ENCODE data around the gene NUDT19.
A peak's percentile ranks its signal among the peaks of the same experiment; 100 is the strongest.

Gene NUDT19

DNA sequence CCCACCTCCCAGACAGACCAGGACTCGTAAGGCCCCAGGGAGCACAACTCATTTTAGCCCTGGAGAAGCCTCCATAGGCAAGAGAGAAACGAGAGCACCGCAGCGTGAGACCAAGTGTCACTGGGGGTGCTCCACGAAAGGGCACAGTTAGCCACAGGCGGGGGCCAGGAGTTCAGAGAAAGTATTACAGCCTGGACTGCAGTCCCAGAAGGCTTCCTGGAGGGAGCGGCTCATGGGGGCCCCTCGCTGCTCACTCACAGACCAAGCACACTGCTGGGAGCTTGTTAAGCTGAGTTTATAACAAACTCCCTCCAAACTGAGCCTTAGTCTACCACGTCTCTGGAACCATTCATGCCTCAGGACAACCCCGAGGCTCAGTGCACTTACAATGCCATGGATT, 33.1 kb upstream of the NUDT19 start:
- H3K36me3 ChIP-seq (ENCODE audit: insufficient read depth, low read length) = peaks cover 16% of the 10 kb centered on the region
- no peaks in the 10 kb centered on the region for H3K4me1 ChIP-seq (ENCODE audit: insufficient read depth, low read length)
- no peaks in the 10 kb centered on the region for H3K9me3 ChIP-seq (ENCODE audit: low read length)
- no peak overlapping the region for H3K27ac ChIP-seq (ENCODE audit: low read depth, low read length)
- H3K4me3 ChIP-seq (ENCODE audit: low read depth in 1 of 2, low read length in 2 of 2) = no peak overlapping the region
- H3K27me3 ChIP-seq (ENCODE audit: control insufficient read depth in 1 of 2, insufficient read depth in 2 of 2, low read length in 2 of 2) = no peaks in the 10 kb centered on the region
- H3K9ac ChIP-seq (ENCODE audit: low read length) = no peak overlapping the region

- Histone ChIP-seq H3K9me3 (ENCODE audit: low read length) (no peaks in the 10 kb centered on the region), H3K4me3 (ENCODE audit: low read depth in 1 of 2, low read length in 2 of 2) (no peak overlapping the region), H3K36me3 (ENCODE audit: insufficient read depth, low read length) (peaks cover 8% of the 10 kb centered on the region), H3K27ac (ENCODE audit: low read depth, low read length) (no peak overlapping the region), H3K4me1 (ENCODE audit: insufficient read depth, low read length) (no peaks in the 10 kb centered on the region), H3K27me3 (ENCODE audit: control insufficient read depth in 1 of 2, insufficient read depth in 2 of 2, low read length in 2 of 2) (no peaks in the 10 kb centered on the region), H3K9ac (ENCODE audit: low read length) (no peak overlapping the region)
Measured at GRCh38 chr19:32661318-32661717, 30.3 kb upstream of the NUDT19 start.

DNA sequence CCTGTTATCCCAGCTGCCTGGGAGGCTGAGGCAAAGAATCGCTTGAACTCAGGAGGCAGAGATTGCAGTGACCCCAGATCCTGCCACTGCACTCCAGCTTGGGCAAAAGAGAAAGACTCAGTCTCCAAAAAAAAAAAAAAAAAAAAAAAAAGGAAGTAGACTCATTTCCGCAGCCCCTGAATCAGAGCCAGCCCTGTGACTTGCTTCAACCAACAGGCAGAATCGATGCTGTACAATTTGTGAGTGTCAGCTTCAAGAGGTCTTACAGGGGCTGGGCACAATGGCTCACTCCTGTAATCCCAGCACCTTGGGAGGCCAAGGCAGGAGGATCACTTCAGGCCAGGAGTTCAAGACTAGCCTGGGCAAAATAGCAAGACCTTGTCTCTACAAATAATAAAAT, 29.4 kb upstream of the NUDT19 start:
- Histone ChIP-seq H3K4me1 (ENCODE audit: insufficient read depth, low read length) (no peaks in the 10 kb centered on the region), H3K4me3 (ENCODE audit: low read depth in 1 of 2, low read length in 2 of 2) (no peak overlapping the region), H3K27ac (ENCODE audit: low read depth, low read length) (no peak overlapping the region), H3K9ac (ENCODE audit: low read length) (no peak overlapping the region), H3K9me3 (ENCODE audit: low read length) (no peaks in the 10 kb centered on the region), H3K27me3 (ENCODE audit: control insufficient read depth in 1 of 2, insufficient read depth in 2 of 2, low read length in 2 of 2) (no peaks in the 10 kb centered on the region), H3K36me3 (ENCODE audit: insufficient read depth, low read length) (peaks cover 12% of the 10 kb centered on the region)

DNA sequence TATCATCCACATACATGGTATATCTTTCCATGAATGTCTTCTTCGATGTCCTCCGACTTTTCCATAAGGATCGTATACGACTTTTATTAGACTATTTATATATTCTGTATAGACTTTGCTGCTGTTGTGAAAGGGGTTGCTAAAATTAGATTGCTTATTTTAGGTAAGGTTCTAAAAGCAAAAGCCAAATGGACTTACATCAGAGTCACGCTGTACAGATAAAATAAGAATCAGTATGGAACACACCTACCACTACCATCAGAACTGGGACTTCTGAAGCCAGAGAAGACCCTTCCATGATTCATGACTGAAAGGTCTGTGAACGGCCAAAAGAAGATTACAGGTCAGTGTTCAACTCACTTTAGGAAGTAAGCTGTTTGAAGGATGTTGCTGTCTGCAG, 25.5 kb upstream of the NUDT19 start:
- peaks cover 4% of the 10 kb centered on the region for H3K36me3 ChIP-seq (ENCODE audit: insufficient read depth, low read length)
- no peak overlapping the region for H3K4me3 ChIP-seq (ENCODE audit: low read depth in 1 of 2, low read length in 2 of 2)
- H3K27ac ChIP-seq (ENCODE audit: low read depth, low read length) = no peak overlapping the region
- H3K4me1 ChIP-seq (ENCODE audit: insufficient read depth, low read length) = no peaks in the 10 kb centered on the region
- H3K9ac ChIP-seq (ENCODE audit: low read length) = no peak overlapping the region
- no peaks in the 10 kb centered on the region for H3K27me3 ChIP-seq (ENCODE audit: control insufficient read depth in 1 of 2, insufficient read depth in 2 of 2, low read length in 2 of 2)
- H3K9me3 ChIP-seq (ENCODE audit: low read length) = no peaks in the 10 kb centered on the region

DNA sequence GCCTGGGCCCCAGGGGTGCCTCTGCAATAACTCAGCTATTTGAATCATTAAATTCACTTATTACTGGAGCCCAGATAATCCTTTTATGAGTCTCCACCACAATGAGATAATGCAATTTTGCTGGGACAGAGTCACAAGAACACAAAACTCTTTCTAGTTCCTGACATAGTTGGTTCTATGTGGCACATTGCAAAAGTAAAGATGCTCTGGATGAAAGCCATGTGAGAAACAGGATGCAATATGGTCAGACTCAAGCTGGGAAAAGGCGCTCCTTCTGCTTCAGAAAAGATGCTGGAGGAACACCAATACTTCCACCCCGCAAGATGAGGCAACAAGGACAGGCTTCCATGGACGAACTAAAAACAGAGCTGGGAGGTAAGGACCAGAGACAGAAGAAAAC, 22.3 kb upstream of the NUDT19 start:
- no peak overlapping the region for H3K4me3 ChIP-seq (ENCODE audit: low read depth in 1 of 2, low read length in 2 of 2)
- H3K36me3 ChIP-seq (ENCODE audit: insufficient read depth, low read length) = peaks cover 4% of the 10 kb centered on the region
- no peaks in the 10 kb centered on the region for H3K27me3 ChIP-seq (ENCODE audit: control insufficient read depth in 1 of 2, insufficient read depth in 2 of 2, low read length in 2 of 2)
- peaks cover 14% of the 10 kb centered on the region for H3K4me1 ChIP-seq (ENCODE audit: insufficient read depth, low read length)
- no peaks in the 10 kb centered on the region for H3K9me3 ChIP-seq (ENCODE audit: low read length)
- H3K27ac ChIP-seq (ENCODE audit: low read depth, low read length) = no peak overlapping the region
- H3K9ac ChIP-seq (ENCODE audit: low read length) = no peak overlapping the region

DNA sequence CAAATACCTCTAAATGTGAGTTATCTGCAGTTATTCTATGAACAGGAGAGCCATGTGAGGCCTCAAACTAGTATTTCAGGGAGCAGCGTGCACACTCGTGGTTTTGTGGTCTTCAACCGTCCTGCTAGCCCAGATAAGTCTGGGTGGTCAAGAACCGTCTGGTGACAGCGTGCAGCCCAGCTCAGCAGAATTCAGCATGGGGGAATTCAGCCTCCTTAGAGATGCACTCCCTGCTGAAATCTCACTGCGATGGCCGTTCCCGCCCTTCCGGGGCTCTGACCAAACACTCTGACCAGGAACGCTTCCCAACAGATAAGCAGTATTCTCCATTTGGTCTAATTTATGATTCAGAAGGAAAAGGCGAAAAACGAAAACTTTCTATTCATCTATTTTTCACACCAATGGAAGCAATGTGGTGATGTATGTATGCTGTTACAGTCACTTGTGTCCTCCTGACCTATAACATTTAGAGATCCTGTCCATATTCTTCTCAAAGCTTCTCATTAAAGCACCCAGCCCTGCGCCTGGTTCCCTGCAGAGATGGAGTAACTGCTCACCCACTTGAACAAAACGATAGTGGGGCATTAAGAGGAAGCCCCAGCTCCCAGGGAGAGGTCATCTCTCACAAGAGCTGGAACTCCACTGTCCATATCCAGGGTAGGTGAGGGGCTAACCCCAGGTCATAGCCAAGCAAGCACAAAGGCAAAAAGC, 19.6 kb upstream of the NUDT19 start:
- peaks cover under 1% of the 10 kb centered on the region for H3K36me3 ChIP-seq (ENCODE audit: insufficient read depth, low read length)
- no peaks in the 10 kb centered on the region for H3K9me3 ChIP-seq (ENCODE audit: low read length)
- peaks cover 0 to 13% of the 10 kb centered on the region in 2 donors for H3K27me3 ChIP-seq (ENCODE audit: control insufficient read depth in 1 of 2, insufficient read depth in 2 of 2, low read length in 2 of 2)
- H3K4me3 ChIP-seq (ENCODE audit: low read depth in 1 of 2, low read length in 2 of 2) = no peak overlapping the region
- H3K27ac ChIP-seq (ENCODE audit: low read depth, low read length) = no peak overlapping the region
- H3K9ac ChIP-seq (ENCODE audit: low read length) = no peak overlapping the region
- H3K4me1 ChIP-seq (ENCODE audit: insufficient read depth, low read length) = peaks cover 14% of the 10 kb centered on the region

GRCh38 chr19:32672841-32673240, 18.8 kb upstream of the NUDT19 start:
- Histone ChIP-seq H3K4me1 (ENCODE audit: insufficient read depth, low read length) (peaks cover 14% of the 10 kb centered on the region), H3K27ac (ENCODE audit: low read depth, low read length) (no peak overlapping the region), H3K36me3 (ENCODE audit: insufficient read depth, low read length) (no peaks in the 10 kb centered on the region), H3K9me3 (ENCODE audit: low read length) (no peaks in the 10 kb centered on the region), H3K4me3 (ENCODE audit: low read depth in 1 of 2, low read length in 2 of 2) (no peak overlapping the region), H3K9ac (ENCODE audit: low read length) (no peak overlapping the region), H3K27me3 (ENCODE audit: control insufficient read depth in 1 of 2, insufficient read depth in 2 of 2, low read length in 2 of 2) (peaks cover 0 to 13% of the 10 kb centered on the region in 2 donors)

DNA sequence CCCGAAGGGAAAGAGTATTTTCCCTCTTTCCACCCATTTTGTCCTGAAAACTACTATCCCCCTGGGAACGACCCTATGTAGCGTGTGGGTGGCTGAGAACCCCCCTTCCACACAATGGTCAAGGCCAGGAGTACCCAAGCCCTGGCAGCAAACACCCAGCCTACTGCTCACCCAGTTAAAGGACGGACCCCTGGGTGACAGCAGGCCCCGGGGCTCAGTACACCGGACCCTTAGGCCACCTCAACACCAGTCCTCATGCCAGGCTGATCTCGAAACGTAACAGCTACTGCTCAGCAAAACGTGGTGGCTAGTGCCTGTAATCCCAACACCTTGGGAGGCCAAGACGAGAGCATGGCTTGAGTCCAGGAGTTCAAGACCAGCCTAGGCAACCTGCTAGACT, 18.0 kb upstream of the NUDT19 start:
- H3K36me3 ChIP-seq (ENCODE audit: insufficient read depth, low read length) = no peaks in the 10 kb centered on the region

GRCh38 chr19:32674153-32674930, 17.3 kb upstream of the NUDT19 start:
- peaks cover 0 to 13% of the 10 kb centered on the region in 2 donors for H3K27me3 ChIP-seq (ENCODE audit: control insufficient read depth in 1 of 2, insufficient read depth in 2 of 2, low read length in 2 of 2)
- H3K36me3 ChIP-seq (ENCODE audit: insufficient read depth, low read length) = no peaks in the 10 kb centered on the region
- H3K27ac ChIP-seq (ENCODE audit: low read depth, low read length) = peak overlapping the region; percentile 93
- peaks cover 14% of the 10 kb centered on the region for H3K4me1 ChIP-seq (ENCODE audit: insufficient read depth, low read length)
- peak overlapping the region; percentile 21 for H3K9ac ChIP-seq (ENCODE audit: low read length)
- H3K4me3 ChIP-seq (ENCODE audit: low read depth in 1 of 2, low read length in 2 of 2) = peak overlapping the region; percentile 80 to 90
- no peaks in the 10 kb centered on the region for H3K9me3 ChIP-seq (ENCODE audit: low read length)

More for the DNA sequence above, 18.0 kb upstream of the NUDT19 start:
- no peak overlapping the region for H3K27ac ChIP-seq (ENCODE audit: low read depth, low read length)
- H3K4me3 ChIP-seq (ENCODE audit: low read depth in 1 of 2, low read length in 2 of 2) = peak overlapping the region in 1 of 2 donors; percentile 80
- no peak overlapping the region for H3K9ac ChIP-seq (ENCODE audit: low read length)
- H3K27me3 ChIP-seq (ENCODE audit: control insufficient read depth in 1 of 2, insufficient read depth in 2 of 2, low read length in 2 of 2) = peaks cover 0 to 13% of the 10 kb centered on the region in 2 donors
- peaks cover 14% of the 10 kb centered on the region for H3K4me1 ChIP-seq (ENCODE audit: insufficient read depth, low read length)
- no peaks in the 10 kb centered on the region for H3K9me3 ChIP-seq (ENCODE audit: low read length)

GRCh38 chr19:32674931-32675719, 16.5 kb upstream of the NUDT19 start, which contains the start of gene ANKRD27:
TSS of gene ANKRD27 (minus strand) at chr19:32675180. CDS start at chr19:32659015, 16,165 bp downstream.
- H3K9me3 ChIP-seq (ENCODE audit: low read length) = no peaks in the 10 kb centered on the region
- H3K36me3 ChIP-seq (ENCODE audit: insufficient read depth, low read length) = no peaks in the 10 kb centered on the region
- H3K27ac ChIP-seq (ENCODE audit: low read depth, low read length) = peak within 1 kb of the TSS; percentile 93
- peaks cover 0 to 13% of the 10 kb centered on the region in 2 donors for H3K27me3 ChIP-seq (ENCODE audit: control insufficient read depth in 1 of 2, insufficient read depth in 2 of 2, low read length in 2 of 2)
- peaks cover 14% of the 10 kb centered on the region for H3K4me1 ChIP-seq (ENCODE audit: insufficient read depth, low read length)
- H3K4me3 ChIP-seq (ENCODE audit: low read depth in 1 of 2, low read length in 2 of 2) = peak within 1 kb of the TSS; percentile 80 to 90
- H3K9ac ChIP-seq (ENCODE audit: low read length) = peak within 1 kb of the TSS; percentile 21

DNA sequence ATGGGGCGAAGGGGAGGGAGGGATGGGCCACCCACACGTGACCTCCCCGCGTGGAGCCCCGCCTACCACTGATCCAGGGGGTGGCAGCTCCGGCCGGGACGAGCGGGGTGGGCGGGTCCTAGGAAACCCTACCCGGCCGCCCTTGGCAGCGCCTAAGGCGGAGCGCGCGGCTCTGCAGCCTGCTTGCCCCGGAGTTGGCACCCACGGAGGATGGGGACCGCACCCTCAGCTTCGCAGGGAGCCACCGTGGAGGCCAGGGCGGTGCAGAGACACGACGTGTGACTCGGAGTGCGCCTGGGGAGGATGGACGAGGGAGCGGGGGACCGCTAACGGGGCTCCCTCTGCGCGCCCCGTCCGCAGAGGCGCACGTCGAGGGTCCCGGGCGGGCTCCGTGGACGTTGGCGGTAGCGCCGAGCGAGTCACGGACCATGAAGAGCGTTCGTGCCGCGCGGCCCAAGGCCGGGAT, 15.9 kb upstream of the NUDT19 start, which contains the start of gene RGS9BP:
RGS9BP (plus strand) TSS at position 129 of the 466 bp plus-strand sequence. CDS start 416 bp downstream, outside the sequence.
- Histone ChIP-seq H3K9ac (ENCODE audit: low read length) (peak within 1 kb of the TSS; percentile 21), H3K4me3 (ENCODE audit: low read depth in 1 of 2, low read length in 2 of 2) (peak within 1 kb of the TSS; percentile 80 to 90), H3K27ac (ENCODE audit: low read depth, low read length) (peak within 1 kb of the TSS; percentile 93), H3K36me3 (ENCODE audit: insufficient read depth, low read length) (no peaks in the 10 kb centered on the region), H3K9me3 (ENCODE audit: low read length) (no peaks in the 10 kb centered on the region), H3K27me3 (ENCODE audit: control insufficient read depth in 1 of 2, insufficient read depth in 2 of 2, low read length in 2 of 2) (peaks cover 0 to 13% of the 10 kb centered on the region in 2 donors), H3K4me1 (ENCODE audit: insufficient read depth, low read length) (peaks cover 14% of the 10 kb centered on the region)
